Esophagus (tissue), 2 donors: ENCODE measurements around the gene GNB1L. TPM values are rescaled to one million over a fixed set of nuclear protein-coding genes. Genes with fewer than 3 reads are reported as not detected.

Experiments used
- H3K27ac ChIP-seq, 2 donors: one replicate each; pipeline ENCODE4 v1.5.1; 2013; ENCODE audit warnings: low read depth in 2 of 2, mild to moderate bottlenecking in 2 of 2, inconsistent platforms in 1 of 2, low read length in 1 of 2, moderate library complexity in 1 of 2
- H3K27me3 ChIP-seq, 2 donors: one replicate each; pipeline ENCODE4 v1.6.1; 2013; ENCODE audit warnings: low read length in 2 of 2, control low read depth in 1 of 2, mild to moderate bottlenecking in 1 of 2; ENCODE audit not compliant: insufficient read depth in 2 of 2, control insufficient read depth in 1 of 2
- H3K36me3 ChIP-seq, 2 donors: one replicate each; pipeline ENCODE4 v1.6.1; 2013; ENCODE audit warnings: low read length in 1 of 2; ENCODE audit not compliant: control insufficient read depth in 2 of 2, insufficient read depth in 2 of 2
- H3K4me1 ChIP-seq, 2 donors: one replicate each; pipeline ENCODE4 v1.6.1; 2013; ENCODE audit warnings: low read length in 1 of 2; ENCODE audit not compliant: control insufficient read depth in 2 of 2, insufficient read depth in 2 of 2
- H3K4me3 ChIP-seq, 2 donors: one replicate each; pipeline ENCODE4 v1.5.1; 2013; ENCODE audit warnings: low read length in 2 of 2, mild to moderate bottlenecking in 2 of 2, low read depth in 1 of 2, moderate library complexity in 1 of 2
- H3K9me3 ChIP-seq, 2 donors: one replicate each; pipeline ENCODE4 v1.6.1; 2013; ENCODE audit warnings: mild to moderate bottlenecking in 2 of 2, low read depth in 1 of 2, low read length in 1 of 2, moderate library complexity in 1 of 2; ENCODE audit not compliant: control insufficient read depth in 2 of 2, insufficient read depth in 1 of 2
- WGBS, 2 donors: extraction: QIAGEN DNeasy Blood & Tissue Kit; methylation state at CpG; one replicate each; pipeline ENCODE4 v1.1.7; 2013; 5-methylcytosine and 5-hydroxymethylcytosine counted together
- polyA plus RNA-seq, 2 donors: library from polyadenylated mRNA; stranded (reverse); fragments of 200-250 nt; gene quantifications; one replicate each; pipeline ENCODE4 v1.2.3, GENCODE V29; 2013
- donor health status: healthy with polysubstance abuse.
- donor health status: Bipolar disorder and iron deficiency.

GNB1L gene
- polyA plus RNA-seq, 2 donors: 4.7 to 6.6 TPM

GRCh38 chr22:19898145-19898544 lies 43.5 kb upstream of the GNB1L start:
- Histone ChIP-seq H3K4me1 (no peaks in the 10 kb centered on the region), H3K27ac (no peak overlapping the region), H3K9me3 (no peaks in the 10 kb centered on the region), H3K27me3 (no peaks in the 10 kb centered on the region), H3K36me3 (peaks cover 4 to 24% of the 10 kb centered on the region in 2 donors), H3K4me3 (no peak overlapping the region)
- WGBS, 2 donors: 92 to 93% methylated on average over 7 of the region's 7 CpGs

GRCh38 chr22:19897726-19898125 lies 43.1 kb upstream of the GNB1L start:
- Histone ChIP-seq H3K36me3 (peaks cover 4 to 26% of the 10 kb centered on the region in 2 donors), H3K9me3 (no peaks in the 10 kb centered on the region), H3K4me3 (no peak overlapping the region), H3K27ac (no peak overlapping the region), H3K4me1 (no peaks in the 10 kb centered on the region), H3K27me3 (no peaks in the 10 kb centered on the region)
- 93 to 94% methylated on average over 16 of the region's 16 CpGs for WGBS, 2 donors

GRCh38 chr22:19896665-19897355 lies 42.1 kb upstream of the GNB1L start:
- H3K4me3 ChIP-seq: no peak overlapping the region
- peaks cover 4 to 26% of the 10 kb centered on the region in 2 donors for H3K36me3 ChIP-seq
- no peak overlapping the region for H3K27ac ChIP-seq
- H3K9me3 ChIP-seq: no peaks in the 10 kb centered on the region
- no peaks in the 10 kb centered on the region for H3K27me3 ChIP-seq
- WGBS, 2 donors: 58 to 60% methylated on average over 15 of the region's 15 CpGs
- H3K4me1 ChIP-seq: peaks cover 4 to 7% of the 10 kb centered on the region in 2 donors

GRCh38 chr22:19895160-19895849 lies 40.6 kb upstream of the GNB1L start:
- Histone ChIP-seq H3K36me3 (peaks cover 4 to 22% of the 10 kb centered on the region in 2 donors), H3K27me3 (no peaks in the 10 kb centered on the region), H3K4me3 (no peak overlapping the region), H3K4me1 (peaks cover 8 to 15% of the 10 kb centered on the region in 2 donors), H3K27ac (no peak overlapping the region), H3K9me3 (no peaks in the 10 kb centered on the region)
- WGBS, 2 donors: 92 to 94% methylated on average over 19 to 23 of the region's 23 CpGs

- no peak overlapping the region for H3K27ac ChIP-seq
- 91 to 92% methylated on average over 15 of the region's 15 CpGs for WGBS, 2 donors
- H3K27me3 ChIP-seq: no peaks in the 10 kb centered on the region
- H3K4me1 ChIP-seq: peaks cover 8 to 17% of the 10 kb centered on the region in 2 donors
- H3K9me3 ChIP-seq: no peaks in the 10 kb centered on the region
- no peak overlapping the region for H3K4me3 ChIP-seq
- peaks cover 0 to 13% of the 10 kb centered on the region in 2 donors for H3K36me3 ChIP-seq
Observed at GRCh38 chr22:19893363-19893762, 38.7 kb upstream of the GNB1L start.

GRCh38 chr22:19892925-19893324 lies 38.3 kb upstream of the GNB1L start:
- no peaks in the 10 kb centered on the region for H3K27me3 ChIP-seq
- H3K4me3 ChIP-seq: no peak overlapping the region
- peaks cover 8 to 21% of the 10 kb centered on the region in 2 donors for H3K4me1 ChIP-seq
- WGBS, 2 donors: 84 to 85% methylated on average over 13 of the region's 13 CpGs
- peaks cover 0 to 13% of the 10 kb centered on the region in 2 donors for H3K36me3 ChIP-seq
- no peaks in the 10 kb centered on the region for H3K9me3 ChIP-seq
- H3K27ac ChIP-seq: no peak overlapping the region

- Histone ChIP-seq H3K9me3 (no peaks in the 10 kb centered on the region), H3K4me3 (no peak overlapping the region), H3K27ac (peak overlapping the region; percentile 29 to 59), H3K36me3 (peaks cover 0 to 13% of the 10 kb centered on the region in 2 donors), H3K27me3 (no peaks in the 10 kb centered on the region), H3K4me1 (peaks cover 8 to 22% of the 10 kb centered on the region in 2 donors)
- 30 to 40% methylated on average over 24 of the region's 24 CpGs for WGBS, 2 donors
Observed at GRCh38 chr22:19892257-19892879, 37.7 kb upstream of the GNB1L start.

GRCh38 chr22:19891317-19892256 lies 36.9 kb upstream of the GNB1L start:
- peak overlapping the region; percentile 39 to 59 for H3K27ac ChIP-seq
- peaks cover 8 to 24% of the 10 kb centered on the region in 2 donors for H3K4me1 ChIP-seq

More at GRCh38 chr22:19891317-19892256, 36.9 kb upstream of the GNB1L start:
- H3K4me3 ChIP-seq: no peak overlapping the region
- H3K9me3 ChIP-seq: no peaks in the 10 kb centered on the region
- peaks cover 0 to 13% of the 10 kb centered on the region in 2 donors for H3K36me3 ChIP-seq
- WGBS, 2 donors: 22 to 30% methylated on average over 32 of the region's 32 CpGs
- no peaks in the 10 kb centered on the region for H3K27me3 ChIP-seq
